Activated T-cell treated with anti-CD3 and anti-CD28 coated beads for 48 hours (primary cell): ENCODE measurements around the gene U2AF1L4.

Source experiments
- DNase-seq: peaks from one replicate; pipeline ENCODE4 v3.0.0-alpha.2; 2020; ENCODE audit warnings: low read depth

The U2AF1L4 gene

GRCh38 chr19:35712567-35713505 is 32.4 kb downstream of the U2AF1L4 start:
- DNase-seq = peak; percentile 80

- peak; percentile 67 for DNase-seq
Observed at GRCh38 chr19:35710784-35711723, 34.2 kb downstream of the U2AF1L4 start.

- no peak for DNase-seq
Observed at GRCh38 chr19:35708391-35708790, 36.8 kb downstream of the U2AF1L4 start.

GRCh38 chr19:35704218-35704617 is 41.0 kb downstream of the U2AF1L4 start, which contains the start of gene ZBTB32:
TSS of gene ZBTB32 (plus strand) at chr19:35704558. CDS start at chr19:35714627, 10,069 bp downstream.
- no peak for DNase-seq

GRCh38 chr19:35703343-35703742 is 41.9 kb downstream of the U2AF1L4 start:
- no peak for DNase-seq

GRCh38 chr19:35702223-35703012 is 42.8 kb downstream of the U2AF1L4 start:
- DNase-seq = peak; percentile 89

GRCh38 chr19:35696835-35697234 is 48.4 kb downstream of the U2AF1L4 start:
- no peak for DNase-seq

GRCh38 chr19:35695895-35696422 is 49.3 kb downstream of the U2AF1L4 start:
- no peak for DNase-seq

- DNase-seq = peak; percentile 85
Observed at GRCh38 chr19:35693835-35694599, 51.2 kb downstream of the U2AF1L4 start.

- DNase-seq = no peak
Observed at GRCh38 chr19:35693422-35693821, 51.8 kb downstream of the U2AF1L4 start.
